RWPE1 (cell line): Measurements from ENCODE around the gene IP6K1.
A peak's percentile ranks its signal among the peaks of the same experiment; 100 is the strongest.

Source experiments
- CTCF ChIA-PET: fragments of 350-600 bp; sonication (Branson Sonifier 250); formaldehyde crosslinking; extraction: SDS; loops from one replicate; lab custom pipeline; 2021; lab: Yijun Ruan, JAX
- POLR2A ChIA-PET: fragments of 400-600 bp; formaldehyde crosslinking; extraction: SDS; loops from one replicate; lab custom pipeline; 2020; ENCODE audit warnings: antibody characterized with exemption; ENCODE audit not compliant: low non-redundant PET; lab: Yijun Ruan, JAX
- DNase-seq: peaks from one replicate; pipeline ENCODE4 v3.0.0; 2012; ENCODE audit warnings: low spot score
- H3K27ac ChIP-seq: fragments of 450-650 bp; 2 replicates; pipeline ENCODE4 v1.5.1; 2017
- TF ChIP-seq, protein P1 (sequence below): fragments of 450-650 bp; conservative IDR thresholded peaks from 2 replicates; pipeline ENCODE4 v1.5.1; 2017; ENCODE audit warnings: low read depth, mild to moderate bottlenecking

The IP6K1 gene

DNA sequence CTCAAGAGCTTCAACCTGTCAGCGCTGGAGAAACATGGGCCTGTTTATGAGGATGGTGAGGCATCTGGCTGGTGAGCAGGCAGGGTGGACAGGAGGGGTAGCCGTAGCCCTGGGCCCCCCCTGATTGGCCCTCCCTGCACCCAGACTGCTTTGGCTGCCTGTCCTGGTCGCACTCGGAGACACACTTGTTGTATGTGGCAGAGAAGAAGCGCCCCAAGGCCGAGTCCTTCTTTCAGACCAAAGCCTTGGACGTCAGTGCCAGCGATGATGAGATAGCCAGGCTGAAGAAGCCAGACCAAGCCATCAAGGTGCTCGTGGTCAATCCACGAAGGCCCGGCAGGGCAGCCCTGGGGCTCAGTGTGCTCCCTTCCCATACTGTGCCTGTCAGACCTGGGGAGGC, 110.4 kb downstream of the IP6K1 start:
- no peak for DNase-seq
- H3K27ac ChIP-seq: peak overlapping the region; percentile 95; the same call in 1 of the 2 replicates
- ChIA-PET CTCF (interaction anchor here (0.6 to 3.4 kb wide), 2 partner anchors 136 to 201 kb away, joined by 3 to 12 read pairs; no protein-coding TSS in a partner anchor), POLR2A (no interaction called here)
- TF ChIP-seq, protein P1, sequence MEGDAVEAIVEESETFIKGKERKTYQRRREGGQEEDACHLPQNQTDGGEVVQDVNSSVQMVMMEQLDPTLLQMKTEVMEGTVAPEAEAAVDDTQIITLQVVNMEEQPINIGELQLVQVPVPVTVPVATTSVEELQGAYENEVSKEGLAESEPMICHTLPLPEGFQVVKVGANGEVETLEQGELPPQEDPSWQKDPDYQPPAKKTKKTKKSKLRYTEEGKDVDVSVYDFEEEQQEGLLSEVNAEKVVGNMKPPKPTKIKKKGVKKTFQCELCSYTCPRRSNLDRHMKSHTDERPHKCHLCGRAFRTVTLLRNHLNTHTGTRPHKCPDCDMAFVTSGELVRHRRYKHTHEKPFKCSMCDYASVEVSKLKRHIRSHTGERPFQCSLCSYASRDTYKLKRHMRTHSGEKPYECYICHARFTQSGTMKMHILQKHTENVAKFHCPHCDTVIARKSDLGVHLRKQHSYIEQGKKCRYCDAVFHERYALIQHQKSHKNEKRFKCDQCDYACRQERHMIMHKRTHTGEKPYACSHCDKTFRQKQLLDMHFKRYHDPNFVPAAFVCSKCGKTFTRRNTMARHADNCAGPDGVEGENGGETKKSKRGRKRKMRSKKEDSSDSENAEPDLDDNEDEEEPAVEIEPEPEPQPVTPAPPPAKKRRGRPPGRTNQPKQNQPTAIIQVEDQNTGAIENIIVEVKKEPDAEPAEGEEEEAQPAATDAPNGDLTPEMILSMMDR: no peak

DNA sequence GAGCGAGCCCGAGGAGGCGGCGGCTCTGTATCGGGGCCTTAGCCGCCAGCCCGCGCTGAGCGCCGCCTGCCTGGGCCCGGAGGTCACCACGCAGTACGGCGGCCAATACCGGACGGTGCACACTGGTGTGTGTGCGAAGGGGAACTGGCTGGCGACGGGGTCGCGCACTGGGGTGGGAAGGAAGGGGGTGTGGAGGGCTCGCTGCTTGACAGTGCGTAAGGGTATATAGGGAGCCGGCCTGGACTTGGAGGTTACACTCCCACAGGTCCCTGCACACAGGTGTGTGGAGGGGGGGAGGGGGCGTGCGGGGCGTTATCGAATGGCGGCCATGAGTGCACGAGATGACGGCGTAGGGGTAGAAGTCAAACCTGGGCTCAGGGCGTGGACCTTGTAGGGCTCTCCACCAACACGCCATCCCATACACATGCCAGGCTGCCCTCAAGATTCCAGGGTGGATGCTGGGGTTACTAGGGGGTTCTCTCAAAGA, 111.8 kb downstream of the IP6K1 start:
- ChIA-PET POLR2A (no interaction called here), CTCF (no interaction called here)
- peak overlapping the region; percentile 95 for H3K27ac ChIP-seq
- TF ChIP-seq, protein P1: no peak
- peak; percentile 10 for DNase-seq
